SIG-M5 treated with dmso at 0.1 percent for 504 hours (cell line): Measurements from ENCODE around the gene PRKD2.
"Not testable (repeated sequence)": the region's sequence is repeated elsewhere in the genome, so short reads cannot be mapped to it uniquely, and the experiment has no call there.

Experiments
- DNase-seq: peaks from one replicate; lab custom pipeline; 2025; ENCODE audit not compliant: unreplicated experiment; lab: John Stamatoyannopoulos, UW

PRKD2 gene

GRCh38 chr19:46717034-46717715, at the start of gene PRKD2:
TSS of gene PRKD2 (minus strand) at chr19:46717114. CDS start at chr19:46716370, 744 bp downstream.
- DNase-seq, result peak; percentile 67

- no peak for DNase-seq
Measured at GRCh38 chr19:46764817-46765291, 47.9 kb upstream of the PRKD2 start.

- DNase-seq, result no peak
Measured at GRCh38 chr19:46762245-46762890, 45.5 kb upstream of the PRKD2 start.

- no peak for DNase-seq
Measured at GRCh38 chr19:46761418-46761831, 44.5 kb upstream of the PRKD2 start.

- DNase-seq, result not testable (repeated sequence)
Measured at GRCh38 chr19:46760897-46761296, 44.0 kb upstream of the PRKD2 start.

GRCh38 chr19:46760363-46760762, 43.4 kb upstream of the PRKD2 start:
- DNase-seq, result no peak

GRCh38 chr19:46759817-46760333, 43.0 kb upstream of the PRKD2 start:
- no peak for DNase-seq

GRCh38 chr19:46759206-46759605, 42.3 kb upstream of the PRKD2 start:
- DNase-seq, result no peak

- DNase-seq, result no peak
Measured at GRCh38 chr19:46756544-46756888, 39.6 kb upstream of the PRKD2 start.

- DNase-seq, result no peak
Measured at GRCh38 chr19:46755853-46756543, 39.1 kb upstream of the PRKD2 start.

GRCh38 chr19:46755077-46755852, 38.4 kb upstream of the PRKD2 start:
- DNase-seq, result peak; percentile 53

GRCh38 chr19:46753420-46754155, 36.7 kb upstream of the PRKD2 start:
- DNase-seq, result peak; percentile 56

- DNase-seq, result peak; percentile 71
Measured at GRCh38 chr19:46748325-46749109, 31.6 kb upstream of the PRKD2 start.

GRCh38 chr19:46746281-46747057, 29.6 kb upstream of the PRKD2 start, which contains the start of gene STRN4:
TSS of gene STRN4 (minus strand) at chr19:46746450. CDS start at chr19:46746430, 20 bp downstream.
- peak; percentile 22 for DNase-seq

- DNase-seq, result no peak
Measured at GRCh38 chr19:46745521-46746280, 28.8 kb upstream of the PRKD2 start, which contains the start of gene FKRP. TSS of gene FKRP (plus strand) at chr19:46746057. CDS start at chr19:46755451, 9,394 bp downstream.

GRCh38 chr19:46745030-46745429, 28.1 kb upstream of the PRKD2 start:
- DNase-seq, result no peak

GRCh38 chr19:46744005-46744691, 27.2 kb upstream of the PRKD2 start:
- no peak for DNase-seq
